NCI-H69 (cell line): ENCODE results near the gene HSD17B13.
"Not testable (repeated sequence)": the region's sequence is repeated elsewhere in the genome, so short reads cannot be mapped to it uniquely, and the experiment has no call there.

Experiments
- DNase-seq: peaks from one replicate; lab custom pipeline; 2025; lab: John Stamatoyannopoulos, UW

Gene HSD17B13

DNA sequence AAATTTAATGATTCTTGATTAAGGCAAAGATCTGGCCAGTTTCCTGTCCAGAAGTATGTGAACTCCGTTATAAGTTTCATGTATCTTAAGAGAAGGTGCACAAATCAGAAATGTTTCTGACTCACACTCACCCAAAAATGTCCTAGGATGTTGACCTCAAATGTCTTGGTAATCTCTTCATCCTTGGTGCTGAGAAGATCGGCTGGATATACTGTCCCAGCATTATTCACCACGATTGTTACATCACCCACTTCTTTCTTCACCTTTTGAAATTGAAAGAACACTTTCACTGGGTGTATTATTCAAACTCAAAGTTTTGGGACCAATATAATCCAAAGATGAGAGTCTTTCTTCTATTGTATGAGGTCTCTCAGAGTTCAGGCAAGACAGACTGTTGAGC, 5.7 kb downstream of the HSD17B13 start:
- DNase-seq = no peak

GRCh38 chr4:87315000-87315399, 7.7 kb downstream of the HSD17B13 start:
- DNase-seq = peak; percentile 24

- no peak for DNase-seq
Measured at GRCh38 chr4:87313756-87314155, 8.9 kb downstream of the HSD17B13 start.

DNA sequence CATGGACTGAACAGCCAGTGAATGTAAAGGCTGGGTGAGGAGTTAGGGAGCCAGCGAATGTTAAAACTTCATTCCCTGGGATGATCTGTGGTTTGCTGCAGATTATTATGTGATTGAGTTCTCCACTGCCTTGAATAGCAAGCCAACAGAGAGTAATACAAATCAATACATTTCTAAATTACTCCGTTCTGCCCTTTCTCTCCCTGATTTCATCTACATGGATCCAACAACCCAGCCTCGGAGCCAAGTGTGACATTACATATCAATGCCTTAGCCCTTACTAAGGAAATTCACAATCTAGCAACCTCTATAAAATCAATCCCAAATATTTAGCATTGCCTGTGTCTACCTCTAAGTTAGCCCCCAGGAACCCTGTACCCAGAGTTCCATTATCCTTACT, 11.0 kb downstream of the HSD17B13 start:
- DNase-seq = no peak

DNA sequence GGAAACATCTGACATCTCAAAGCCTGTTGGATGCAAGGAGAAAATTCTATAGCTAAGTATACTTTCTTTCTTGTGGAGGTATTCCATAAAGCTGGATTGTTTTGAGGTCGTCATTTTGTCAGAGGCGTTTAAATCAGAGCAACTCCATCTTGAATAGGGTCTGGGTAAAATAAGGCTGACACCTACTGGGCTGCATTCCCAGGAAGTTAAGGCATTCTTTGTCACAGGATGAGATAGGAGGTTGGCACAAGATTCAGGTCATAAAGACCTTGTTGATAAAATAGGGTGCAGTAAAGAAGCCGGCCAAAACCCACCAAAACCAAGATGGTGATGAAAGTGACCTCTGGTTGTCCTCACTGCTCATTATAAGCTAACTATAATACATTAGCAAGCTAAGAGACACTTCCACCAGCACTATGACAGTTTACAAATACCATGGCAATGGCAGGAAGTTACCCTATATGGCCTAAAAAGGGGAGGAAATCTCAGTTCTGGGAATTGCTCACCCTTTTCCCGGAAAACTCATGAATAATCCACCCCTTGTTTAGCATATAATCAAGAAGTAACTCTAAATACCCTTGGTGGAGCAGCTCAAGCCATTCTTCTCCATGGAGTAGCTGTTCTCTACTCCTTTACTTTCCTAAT, 11.9 kb downstream of the HSD17B13 start:
- DNase-seq = no peak

- no peak for DNase-seq
Measured at GRCh38 chr4:87309625-87310024, 13.1 kb downstream of the HSD17B13 start.

- DNase-seq = no peak
Measured at GRCh38 chr4:87306056-87306455, 16.6 kb downstream of the HSD17B13 start.

- DNase-seq = no peak
Measured at GRCh38 chr4:87305562-87305961, 17.1 kb downstream of the HSD17B13 start.

- no peak for DNase-seq
Measured at GRCh38 chr4:87304745-87305432, 17.8 kb downstream of the HSD17B13 start.

- DNase-seq = no peak
Measured at GRCh38 chr4:87299898-87300297, 22.8 kb downstream of the HSD17B13 start.

DNA sequence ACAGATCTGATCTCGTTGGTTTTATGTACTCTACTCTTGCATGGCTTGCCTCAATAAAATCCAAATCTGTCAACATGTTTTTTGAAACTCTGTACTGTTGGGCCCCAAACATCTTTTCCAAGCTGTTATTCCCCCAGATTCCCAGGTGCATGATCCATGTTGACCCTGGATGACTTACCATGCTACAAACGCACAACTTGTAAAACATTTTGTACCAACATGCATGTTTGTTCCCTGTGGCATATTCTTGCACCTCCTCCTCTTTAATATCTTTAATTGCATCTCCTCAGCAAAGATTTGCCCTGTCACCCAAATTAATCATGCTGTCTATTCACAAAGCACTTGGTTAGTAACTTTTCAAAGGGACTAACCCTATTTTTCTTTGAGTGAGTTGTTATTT, 24.3 kb downstream of the HSD17B13 start:
- DNase-seq = no peak

GRCh38 chr4:87294911-87295310, 27.8 kb downstream of the HSD17B13 start:
- not testable (repeated sequence) for DNase-seq

DNA sequence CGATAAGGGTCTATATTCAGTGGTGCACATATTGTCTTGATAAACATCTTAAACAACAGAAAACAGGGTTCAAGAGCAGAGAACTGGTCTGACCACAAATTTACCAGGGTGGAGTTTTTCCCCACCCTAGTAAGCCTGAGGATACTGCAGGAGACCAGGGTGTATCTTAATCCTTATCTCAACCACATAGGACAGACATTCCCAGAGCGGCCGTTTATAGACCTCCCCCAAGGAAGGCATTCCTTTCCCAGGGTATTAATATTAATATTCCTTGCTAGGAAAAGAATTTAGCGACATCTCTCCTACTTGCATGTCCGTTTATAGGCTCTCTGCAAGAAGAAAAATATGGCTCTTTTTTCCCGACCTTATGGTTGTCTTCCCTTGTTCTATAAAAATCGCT, 28.8 kb downstream of the HSD17B13 start:
- DNase-seq = not testable (repeated sequence)

DNA sequence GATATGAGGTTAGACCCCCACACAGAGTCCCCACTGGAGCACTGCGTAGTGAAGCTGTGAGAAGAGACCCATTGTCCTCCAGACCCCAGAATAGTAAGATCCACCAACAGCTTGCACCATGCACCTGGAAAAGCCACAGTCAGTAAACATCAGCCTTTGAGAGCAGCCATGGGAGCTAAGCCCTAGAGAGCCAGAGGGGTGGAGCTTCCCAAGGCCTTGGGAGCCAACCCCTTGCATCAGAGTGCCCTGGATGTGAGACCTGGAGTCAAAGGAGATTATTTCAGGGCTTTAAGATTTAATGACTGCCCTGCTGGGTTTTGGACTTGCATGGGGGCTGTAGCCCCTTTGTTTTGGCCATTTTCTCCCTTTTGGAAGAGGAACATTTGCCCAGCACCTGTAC, 35.7 kb downstream of the HSD17B13 start:
- no peak for DNase-seq

GRCh38 chr4:87284268-87284667, 38.4 kb downstream of the HSD17B13 start:
- not testable (repeated sequence) for DNase-seq

GRCh38 chr4:87283151-87283550, 39.5 kb downstream of the HSD17B13 start:
- DNase-seq = no peak

DNA sequence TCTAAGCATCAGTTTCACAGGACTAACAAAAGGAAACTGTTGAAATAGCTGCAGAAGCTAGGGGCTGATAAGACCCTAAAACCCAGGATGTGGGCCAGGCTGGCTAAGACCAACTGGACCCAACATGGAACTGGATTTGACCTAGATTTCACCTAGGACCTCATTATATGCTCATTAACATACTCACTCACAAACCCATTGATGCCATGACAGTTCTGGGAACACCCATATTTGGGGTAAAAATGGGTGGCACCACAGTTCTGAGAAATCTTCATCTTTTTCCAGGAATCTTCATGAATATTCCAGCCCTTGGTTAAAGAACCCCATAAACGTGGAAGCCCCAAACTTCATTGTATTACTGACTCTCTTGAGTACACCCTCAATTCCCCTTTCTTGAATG, 41.1 kb downstream of the HSD17B13 start:
- no peak for DNase-seq

- peak; percentile 46 for DNase-seq
Measured at GRCh38 chr4:87278335-87278794, 44.3 kb downstream of the HSD17B13 start.

DNA sequence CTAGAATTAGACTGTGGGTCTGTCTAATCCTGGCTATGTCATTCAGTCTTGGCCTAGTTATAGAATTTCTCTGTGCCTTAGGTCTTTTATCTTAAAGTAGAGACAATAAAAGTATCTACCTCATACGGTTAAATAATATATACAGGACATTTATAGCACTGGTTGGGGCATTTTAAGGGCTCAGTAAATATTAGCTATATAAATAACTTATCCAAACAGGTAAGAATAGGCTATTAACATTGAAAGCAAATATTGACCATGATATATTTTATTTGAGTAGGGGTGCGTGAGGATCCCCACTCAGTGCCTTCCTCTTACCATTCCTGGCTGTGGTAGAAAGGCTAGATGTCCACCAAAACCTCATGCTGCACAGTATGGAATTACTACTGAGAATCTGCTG, 47.4 kb downstream of the HSD17B13 start:
- peak; percentile 36 for DNase-seq

DNA sequence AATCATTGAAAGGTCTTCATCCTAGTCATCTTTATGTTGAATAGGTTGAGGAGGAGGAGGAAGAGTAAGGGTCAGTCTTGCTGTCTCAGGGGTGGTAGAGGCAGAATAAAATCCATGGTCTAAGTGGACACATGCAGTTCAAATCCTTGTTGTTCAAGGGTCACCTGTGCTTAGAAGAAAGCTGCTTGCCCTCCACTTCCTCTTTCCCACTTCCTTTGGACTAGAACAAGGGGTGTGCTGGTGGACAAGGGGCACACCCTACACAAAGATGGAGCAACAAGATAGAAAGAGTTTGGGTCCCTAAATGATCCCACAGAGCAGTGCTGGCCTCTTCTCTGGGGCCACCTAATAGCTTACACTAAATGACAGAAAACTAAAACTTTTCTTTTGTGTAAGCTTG, 47.9 kb downstream of the HSD17B13 start:
- DNase-seq = no peak

GRCh38 chr4:87274327-87274726, 48.4 kb downstream of the HSD17B13 start:
- DNase-seq = no peak

DNA sequence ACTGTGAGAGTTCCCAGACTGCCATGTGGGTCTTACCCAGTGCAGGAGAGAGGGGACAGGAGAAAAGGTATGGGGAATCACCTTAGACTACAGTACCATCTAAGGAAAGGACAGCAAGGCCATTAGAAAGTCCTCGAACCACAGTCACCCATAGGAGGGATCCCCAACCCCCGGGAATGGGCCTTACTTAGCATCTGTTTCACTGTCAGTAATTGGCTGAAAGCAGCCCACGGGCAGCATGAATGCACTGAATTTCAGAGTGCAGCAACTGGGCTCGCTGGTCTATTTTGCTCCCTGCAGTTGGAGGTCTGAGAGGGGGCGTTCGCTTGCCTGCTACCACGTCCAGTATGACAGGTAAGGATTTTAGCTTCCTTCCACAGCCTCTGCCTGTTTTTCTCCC, 51.9 kb downstream of the HSD17B13 start:
- DNase-seq = peak; percentile 22

GRCh38 chr4:87270144-87270543, 52.5 kb downstream of the HSD17B13 start:
- peak; percentile 82 for DNase-seq

- peak; percentile 61 for DNase-seq
Measured at GRCh38 chr4:87268411-87268810, 54.3 kb downstream of the HSD17B13 start.
